Hepatocyte (in vitro differentiated cells): ENCODE results near the gene MTHFS. TPM values are rescaled to one million over a fixed set of nuclear protein-coding genes. Genes with fewer than 3 reads are reported as not detected.
"Not testable (repeated sequence)": the region's sequence is repeated elsewhere in the genome, so short reads cannot be mapped to it uniquely, and the experiment has no call there.

Experiments
- DNase-seq: peaks from one replicate; pipeline ENCODE4 v3.0.0-alpha.2; 2016; ENCODE audit warnings: low spot score
- H2AFZ ChIP-seq: fragments of 200-600 bp; sonication (generic); 2 replicates; pipeline ENCODE4 v1.6.0; 2016; ENCODE audit warnings: antibody characterized with exemption, mild to moderate bottlenecking
- H3K27ac ChIP-seq: fragments of 200-600 bp; sonication (generic); 2 replicates; pipeline ENCODE4 v1.5.1; 2016; ENCODE audit warnings: mild to moderate bottlenecking
- H3K27me3 ChIP-seq: fragments of 200-600 bp; sonication (generic); 2 replicates; pipeline ENCODE4 v1.6.1; 2016
- H3K36me3 ChIP-seq: fragments of 200-600 bp; sonication (generic); replicated peaks from 2 replicates; pipeline ENCODE4 v1.5.1; 2016; ENCODE audit warnings: low read depth; ENCODE audit not compliant: insufficient read depth
- H3K4me1 ChIP-seq: fragments of 200-600 bp; sonication (generic); 2 replicates; pipeline ENCODE4 v1.5.1; 2016; ENCODE audit warnings: mild to moderate bottlenecking, moderate library complexity; ENCODE audit not compliant: insufficient read depth
- H3K4me2 ChIP-seq: fragments of 200-600 bp; sonication (generic); 2 replicates; pipeline ENCODE4 v1.6.0; 2016
- H3K4me3 ChIP-seq: fragments of 200-600 bp; sonication (generic); 2 replicates; pipeline ENCODE4 v1.5.1; 2016; ENCODE audit warnings: mild to moderate bottlenecking
- H3K79me2 ChIP-seq: fragments of 200-600 bp; sonication (generic); 2 replicates; pipeline ENCODE4 v1.6.0; 2017; ENCODE audit warnings: mild to moderate bottlenecking
- H3K9me2 ChIP-seq: fragments of 200-600 bp; sonication (generic); replicated peaks from 2 replicates; pipeline ENCODE4 v1.6.0; 2017; ENCODE audit warnings: mild to moderate bottlenecking; ENCODE audit not compliant: insufficient read depth
- H3K9me3 ChIP-seq: fragments of 200-600 bp; sonication (generic); 2 replicates; pipeline ENCODE4 v1.5.1; 2016; ENCODE audit warnings: low read depth, mild to moderate bottlenecking
- H4K20me1 ChIP-seq: fragments of 200-600 bp; sonication (generic); 2 replicates; pipeline ENCODE4 v1.6.0; 2016; ENCODE audit warnings: mild to moderate bottlenecking; ENCODE audit not compliant: insufficient read depth, poor library complexity, severe bottlenecking
- EZH2 ChIP-seq: fragments of 200-600 bp; sonication (generic); IDR thresholded peaks from 2 replicates; pipeline ENCODE4 v1.6.1; 2016; ENCODE audit warnings: antibody characterized with exemption, mild to moderate bottlenecking, borderline replicate concordance
- EZH2phosphoT487 ChIP-seq: fragments of 200-600 bp; sonication (generic); IDR thresholded peaks from one replicate; pipeline ENCODE4 v1.6.1; 2018; ENCODE audit warnings: antibody characterized with exemption, mild to moderate bottlenecking, low read depth, moderate library complexity; ENCODE audit not compliant: unreplicated experiment, severe bottlenecking
- WGBS: methylation state at CpG from one replicate; pipeline ENCODE4 v1.1.6; 2016; ENCODE audit warnings: low lambda C conversion rate; ENCODE audit errors: missing lambda C conversion rate; 5-methylcytosine and 5-hydroxymethylcytosine counted together
- polyA plus RNA-seq: library from polyadenylated mRNA; unstranded; fragments of >200 nt; fragmentation: Nextera tagmentation; extraction: Ambion mirVana; gene quantifications from 2 replicates; pipeline ENCODE4 v1.2.1, GENCODE V29; 2016
- total RNA-seq: library from RNA; depleted of rRNA; stranded (reverse); fragments of >200 nt; gene quantifications from 2 replicates; pipeline ENCODE4 v1.2.3, GENCODE V29; 2014
- TF ChIP-seq, protein P1 (sequence below): fragments of 200-600 bp; sonication (generic); IDR thresholded peaks from 2 replicates; pipeline ENCODE4 v1.5.1; 2016; ENCODE audit warnings: antibody characterized with exemption, mild to moderate bottlenecking; ENCODE audit not compliant: poor library complexity

Gene MTHFS
- total and polyA plus RNA-seq, 2 experiments from 2014 or later = 84.0 to 89.4 TPM

- Histone ChIP-seq H3K27me3 (no peaks in the 10 kb centered on the region), H3K4me2 (peak overlapping the region; percentile 83), H3K79me2 (peaks cover 55% of the 10 kb centered on the region), H4K20me1 (no peaks in the 10 kb centered on the region), H3K9me2 (no peaks in the 10 kb centered on the region), H3K9me3 (no peaks in the 10 kb centered on the region), H3K4me1 (peaks cover 31% of the 10 kb centered on the region), H3K4me3 (no peak overlapping the region), H3K36me3 (no peaks in the 10 kb centered on the region), H2AFZ (no peak overlapping the region), H3K27ac (peak overlapping the region; percentile 96)
- DNase-seq = peak; percentile 61
- TF ChIP-seq EZH2 (no peak), EZH2phosphoT487 (no peak)
- 38% methylated on average over 11 of the region's 11 CpGs for WGBS
Measured at GRCh38 chr15:79918278-79918677, 21.5 kb upstream of the MTHFS start.

GRCh38 chr15:79916502-79917132 lies 19.8 kb upstream of the MTHFS start:
- H3K79me2 ChIP-seq = peaks cover 53% of the 10 kb centered on the region
- no peak overlapping the region for H3K4me2 ChIP-seq
- H3K9me3 ChIP-seq = no peaks in the 10 kb centered on the region
- H3K4me1 ChIP-seq = peaks cover 30% of the 10 kb centered on the region
- TF ChIP-seq, protein P1, sequence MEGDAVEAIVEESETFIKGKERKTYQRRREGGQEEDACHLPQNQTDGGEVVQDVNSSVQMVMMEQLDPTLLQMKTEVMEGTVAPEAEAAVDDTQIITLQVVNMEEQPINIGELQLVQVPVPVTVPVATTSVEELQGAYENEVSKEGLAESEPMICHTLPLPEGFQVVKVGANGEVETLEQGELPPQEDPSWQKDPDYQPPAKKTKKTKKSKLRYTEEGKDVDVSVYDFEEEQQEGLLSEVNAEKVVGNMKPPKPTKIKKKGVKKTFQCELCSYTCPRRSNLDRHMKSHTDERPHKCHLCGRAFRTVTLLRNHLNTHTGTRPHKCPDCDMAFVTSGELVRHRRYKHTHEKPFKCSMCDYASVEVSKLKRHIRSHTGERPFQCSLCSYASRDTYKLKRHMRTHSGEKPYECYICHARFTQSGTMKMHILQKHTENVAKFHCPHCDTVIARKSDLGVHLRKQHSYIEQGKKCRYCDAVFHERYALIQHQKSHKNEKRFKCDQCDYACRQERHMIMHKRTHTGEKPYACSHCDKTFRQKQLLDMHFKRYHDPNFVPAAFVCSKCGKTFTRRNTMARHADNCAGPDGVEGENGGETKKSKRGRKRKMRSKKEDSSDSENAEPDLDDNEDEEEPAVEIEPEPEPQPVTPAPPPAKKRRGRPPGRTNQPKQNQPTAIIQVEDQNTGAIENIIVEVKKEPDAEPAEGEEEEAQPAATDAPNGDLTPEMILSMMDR = no peak
- no peaks in the 10 kb centered on the region for H3K27me3 ChIP-seq
- no peak overlapping the region for H3K4me3 ChIP-seq
- no peaks in the 10 kb centered on the region for H3K9me2 ChIP-seq
- DNase-seq = peak; percentile 31
- no peaks in the 10 kb centered on the region for H4K20me1 ChIP-seq
- H3K27ac ChIP-seq = peak overlapping the region; percentile 71
- WGBS = 44% methylated on average over 3 of the region's 3 CpGs
- no peaks in the 10 kb centered on the region for H3K36me3 ChIP-seq
- no peak overlapping the region for H2AFZ ChIP-seq

DNA sequence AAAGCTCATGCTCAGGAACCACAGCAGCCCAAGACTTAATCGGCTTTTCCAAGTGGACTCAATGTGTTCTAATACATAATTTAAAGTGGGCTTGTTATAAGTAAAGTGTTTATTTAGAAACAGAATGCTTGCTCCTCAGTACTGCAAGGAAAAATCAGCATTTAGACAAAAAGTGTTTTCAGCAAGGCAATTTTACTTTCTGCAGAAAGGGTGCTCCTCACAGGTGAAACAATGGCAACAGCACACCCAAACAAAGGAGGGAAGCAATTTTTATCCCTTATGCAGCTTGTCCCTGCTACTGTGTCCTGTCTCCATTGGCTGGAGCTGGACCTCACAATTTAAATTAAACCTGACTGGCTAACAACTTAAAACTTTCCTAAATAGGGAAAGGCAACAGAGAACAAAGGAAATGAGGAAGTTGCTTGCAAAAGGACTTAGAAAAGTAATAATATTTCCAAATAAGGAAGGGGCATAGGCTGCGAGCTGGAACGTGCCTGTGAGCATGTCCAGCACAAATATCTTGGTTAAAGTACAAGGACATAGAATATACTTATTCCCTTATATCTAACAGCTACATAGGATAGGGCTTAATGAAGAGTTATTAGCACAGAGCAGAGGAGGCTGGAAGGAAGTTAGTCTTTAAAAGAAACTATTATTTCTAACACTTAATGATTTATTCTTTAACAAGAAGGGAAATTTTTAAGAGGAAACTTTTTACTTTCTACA lies 19.1 kb upstream of the MTHFS start:
- not testable (repeated sequence) for H2AFZ ChIP-seq, H3K36me3 ChIP-seq, H3K9me2 ChIP-seq, H3K4me2 ChIP-seq, DNase-seq, H4K20me1 ChIP-seq, H3K27me3 ChIP-seq, H3K4me3 ChIP-seq, H3K9me3 ChIP-seq
- peaks cover 24% of the 10 kb centered on the region for H3K4me1 ChIP-seq
- peaks cover 50% of the 10 kb centered on the region for H3K79me2 ChIP-seq
- peak overlapping the region; percentile 71 for H3K27ac ChIP-seq
- WGBS = 71% methylated on average over 3 of the region's 3 CpGs

- H3K79me2 ChIP-seq = peaks cover 49% of the 10 kb centered on the region
- H3K27ac ChIP-seq = no peak overlapping the region
- no peak overlapping the region for H3K4me2 ChIP-seq
- DNase-seq = no peak
- H3K9me2 ChIP-seq = no peaks in the 10 kb centered on the region
- no peaks in the 10 kb centered on the region for H4K20me1 ChIP-seq
- no peak overlapping the region for H2AFZ ChIP-seq
- no peak overlapping the region for H3K4me3 ChIP-seq
- peaks cover 13% of the 10 kb centered on the region for H3K4me1 ChIP-seq
- H3K9me3 ChIP-seq = no peaks in the 10 kb centered on the region
- H3K27me3 ChIP-seq = no peaks in the 10 kb centered on the region
- no peaks in the 10 kb centered on the region for H3K36me3 ChIP-seq
- TF ChIP-seq EZH2 (no peak), EZH2phosphoT487 (no peak)
- TF ChIP-seq, protein P1 = no peak
Measured at GRCh38 chr15:79914728-79915127, 17.9 kb upstream of the MTHFS start.

- H3K9me2 ChIP-seq, H3K4me1 ChIP-seq, H3K36me3 ChIP-seq, H3K27me3 ChIP-seq, DNase-seq, H4K20me1 ChIP-seq, H2AFZ ChIP-seq, H3K27ac ChIP-seq, H3K9me3 ChIP-seq, H3K4me3 ChIP-seq, H3K4me2 ChIP-seq: not testable (repeated sequence)
- WGBS = 93% methylated on average over 4 of the region's 4 CpGs
- peaks cover 38% of the 10 kb centered on the region for H3K79me2 ChIP-seq
Measured at GRCh38 chr15:79909556-79910335, 12.9 kb upstream of the MTHFS start.
